HL-60/S4 treated with phorbol 12-myristate 13-acetate at 8.2 ng/mL for 4 days and 3 days (cell line): Measurements from ENCODE around the gene PIN4.
"Not testable (repeated sequence)": the region's sequence is repeated elsewhere in the genome, so short reads cannot be mapped to it uniquely, and the experiment has no call there.

Source experiments
- in situ Hi-C: fragments of 300-500 bp; cut with MboI; formaldehyde crosslinking; loops from 2 replicates; pipeline ENCODE4 v1.15.0; 2022; ENCODE audit warnings: low sequenced_read_pairs

PIN4 gene

DNA sequence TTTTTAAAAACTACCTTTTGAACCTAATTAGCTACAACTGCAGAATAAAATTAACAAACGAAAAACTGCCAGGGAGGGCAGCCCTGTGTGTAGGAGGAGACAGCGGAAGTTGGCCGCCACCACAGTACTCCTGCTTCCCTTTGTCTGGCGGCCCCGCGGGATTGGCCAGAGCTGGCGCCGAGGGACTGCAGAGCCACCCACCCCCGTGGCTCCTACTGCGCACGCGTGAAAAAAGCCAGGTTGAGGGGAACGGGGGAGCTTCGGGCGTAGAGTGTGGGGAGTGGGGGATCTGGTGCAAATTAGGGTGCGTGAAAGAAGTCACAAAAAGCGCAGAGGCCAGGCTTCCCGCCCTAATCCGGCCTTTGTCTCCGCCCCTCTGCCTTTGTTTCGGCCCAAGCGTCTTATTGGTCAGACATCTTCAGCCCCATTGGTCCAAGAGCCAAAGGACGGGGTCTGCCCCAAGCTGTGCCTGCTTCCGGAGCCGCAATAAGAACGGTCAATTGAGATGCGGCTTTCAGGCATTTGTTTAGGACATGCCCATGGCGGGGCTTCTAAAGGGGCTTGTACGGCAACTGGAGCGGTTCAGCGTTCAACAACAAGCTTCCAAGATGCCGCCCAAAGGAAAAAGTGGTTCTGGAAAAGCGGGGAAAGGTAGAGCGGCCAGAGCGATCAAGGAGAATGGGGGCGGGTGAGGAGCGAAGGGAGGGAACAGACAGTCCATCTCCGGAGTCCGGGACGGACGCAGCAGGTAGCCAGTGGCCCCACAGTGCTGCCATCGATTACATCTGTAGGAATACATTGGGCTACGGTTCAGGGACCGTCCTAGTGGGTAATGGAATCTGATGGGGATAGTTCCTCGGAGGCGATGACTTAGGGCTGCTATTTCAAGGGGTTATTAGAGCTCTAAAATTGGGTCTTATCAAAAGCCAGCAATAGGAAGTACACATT is at the start of gene PIN4:
Gene PIN4 (plus strand): TSS at position 580 of the 948 bp plus-strand sequence. CDS start 29 bp downstream, at position 609.
- in situ Hi-C loops: no loop called here

- in situ Hi-C loops: no loop called here
Observed at GRCh38 chrX:72132456-72132855, 49.1 kb upstream of the PIN4 start.

DNA sequence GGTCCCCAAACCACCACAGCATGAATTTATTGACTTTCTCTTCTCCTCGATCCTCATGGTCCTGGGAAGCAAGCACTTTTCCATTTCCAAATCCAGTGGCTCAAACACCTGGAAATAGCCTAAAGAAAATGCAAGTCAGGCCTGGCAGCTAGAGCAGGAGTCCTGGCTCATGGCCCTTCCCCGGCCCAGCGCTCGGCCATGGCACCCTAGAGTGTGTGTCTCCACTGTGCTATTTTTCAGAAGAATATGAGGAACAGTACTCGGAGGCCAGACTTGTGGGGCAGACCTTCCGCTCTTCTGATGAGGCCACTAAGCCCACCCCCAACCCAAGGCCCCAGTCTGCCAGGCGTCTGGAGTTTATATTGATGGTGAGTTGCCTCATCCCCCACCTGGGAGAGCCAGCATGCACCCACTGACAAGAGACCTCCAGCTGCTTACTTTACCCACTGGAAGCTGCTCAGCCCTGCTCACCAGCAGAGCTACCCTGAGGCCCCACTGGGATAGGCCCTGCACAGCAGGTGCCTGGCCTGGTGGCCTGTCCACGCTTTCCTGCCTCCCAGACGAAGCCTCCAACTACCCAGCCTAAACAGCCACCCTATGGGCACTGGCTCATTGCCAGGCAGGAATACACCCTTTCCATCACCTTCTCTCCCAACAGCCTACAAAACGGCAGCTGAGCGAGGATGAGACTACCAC is 47.6 kb upstream of the PIN4 start:
- in situ Hi-C loops: no loop called here

DNA sequence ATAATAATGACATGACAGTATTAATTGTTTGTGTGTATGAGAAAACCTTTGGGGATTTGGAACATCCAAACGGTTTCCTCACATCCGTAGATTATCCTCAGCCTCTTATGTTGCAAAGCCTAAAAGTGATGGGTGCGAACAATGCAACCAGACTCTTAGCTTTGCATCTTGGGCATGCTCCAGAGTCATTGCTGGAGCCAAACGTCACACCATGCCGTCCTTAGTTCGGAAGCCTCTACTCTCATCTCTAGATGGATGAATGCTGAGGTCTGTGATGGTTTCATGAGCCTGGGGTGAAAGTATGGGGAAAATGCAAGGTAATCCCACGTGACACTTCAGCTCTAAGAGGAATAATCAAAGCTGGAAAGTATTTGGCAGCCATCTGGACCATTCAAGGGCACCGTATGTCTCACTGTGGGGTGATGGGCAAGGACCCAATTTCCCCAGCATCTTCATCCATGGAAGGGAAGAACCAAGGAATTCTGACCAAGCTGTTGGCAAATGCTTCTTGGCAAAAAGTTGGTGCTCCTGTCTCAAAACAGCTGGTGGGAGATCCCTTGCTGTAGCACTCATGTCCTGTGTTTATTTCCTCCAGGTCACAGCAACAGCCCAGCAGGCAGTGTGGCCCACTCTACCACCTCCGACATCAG is 43.6 kb upstream of the PIN4 start:
- in situ Hi-C loops: no loop called here

DNA sequence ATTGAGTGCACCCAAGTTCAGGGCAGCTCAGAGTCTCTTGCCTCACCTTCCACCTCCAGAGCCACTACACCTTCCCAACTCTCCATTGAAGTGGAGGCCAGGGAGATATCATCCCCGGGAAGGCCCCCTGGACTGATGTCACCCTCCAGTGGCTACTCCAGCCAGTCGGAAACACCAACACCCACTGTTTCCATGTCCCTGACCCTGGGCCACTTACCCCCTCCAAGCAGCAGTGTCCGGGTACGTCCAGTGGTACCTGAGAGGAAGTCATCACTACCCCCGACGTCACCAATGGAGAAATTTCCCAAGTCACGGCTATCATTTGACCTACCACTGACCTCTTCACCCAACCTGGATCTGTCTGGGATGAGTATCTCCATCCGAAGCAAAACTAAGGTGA is 42.0 kb upstream of the PIN4 start:
- in situ Hi-C loops: no loop called here

GRCh38 chrX:72141372-72142004 is 40.1 kb upstream of the PIN4 start:
- in situ Hi-C loops: no loop called here

DNA sequence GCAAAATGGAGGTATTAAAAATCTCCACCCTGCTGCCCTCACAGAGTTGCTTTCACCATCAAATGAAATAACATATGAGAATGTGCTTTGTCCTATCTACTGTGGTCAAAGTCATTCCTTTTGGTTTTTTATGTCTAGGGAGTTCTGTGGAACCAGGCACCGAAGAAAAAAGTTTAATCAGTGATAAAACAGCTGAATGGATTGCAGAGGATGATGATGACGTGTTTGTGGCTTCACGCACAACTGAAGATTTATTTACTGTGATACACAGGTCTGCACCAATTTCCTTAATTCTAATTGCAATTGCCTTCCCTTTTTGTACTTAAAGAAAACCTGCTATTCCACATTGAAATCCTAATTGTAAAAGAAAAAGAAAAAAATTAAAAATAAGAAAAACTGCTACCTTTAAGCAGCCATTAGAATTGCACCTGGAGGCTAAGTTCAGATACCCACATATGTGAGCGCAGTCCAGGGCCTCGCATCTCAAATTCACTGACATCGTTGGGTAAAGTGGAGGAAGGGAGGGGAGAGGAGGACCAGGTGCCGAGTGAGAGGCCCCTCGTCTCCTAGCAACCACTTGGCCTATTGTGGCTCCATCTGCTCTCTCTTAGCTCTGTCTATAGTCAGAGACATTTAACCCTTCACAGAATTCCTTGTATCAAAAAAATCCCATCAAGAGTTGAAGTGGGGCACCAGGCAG is 39.3 kb upstream of the PIN4 start:
- in situ Hi-C loops: no loop called here

DNA sequence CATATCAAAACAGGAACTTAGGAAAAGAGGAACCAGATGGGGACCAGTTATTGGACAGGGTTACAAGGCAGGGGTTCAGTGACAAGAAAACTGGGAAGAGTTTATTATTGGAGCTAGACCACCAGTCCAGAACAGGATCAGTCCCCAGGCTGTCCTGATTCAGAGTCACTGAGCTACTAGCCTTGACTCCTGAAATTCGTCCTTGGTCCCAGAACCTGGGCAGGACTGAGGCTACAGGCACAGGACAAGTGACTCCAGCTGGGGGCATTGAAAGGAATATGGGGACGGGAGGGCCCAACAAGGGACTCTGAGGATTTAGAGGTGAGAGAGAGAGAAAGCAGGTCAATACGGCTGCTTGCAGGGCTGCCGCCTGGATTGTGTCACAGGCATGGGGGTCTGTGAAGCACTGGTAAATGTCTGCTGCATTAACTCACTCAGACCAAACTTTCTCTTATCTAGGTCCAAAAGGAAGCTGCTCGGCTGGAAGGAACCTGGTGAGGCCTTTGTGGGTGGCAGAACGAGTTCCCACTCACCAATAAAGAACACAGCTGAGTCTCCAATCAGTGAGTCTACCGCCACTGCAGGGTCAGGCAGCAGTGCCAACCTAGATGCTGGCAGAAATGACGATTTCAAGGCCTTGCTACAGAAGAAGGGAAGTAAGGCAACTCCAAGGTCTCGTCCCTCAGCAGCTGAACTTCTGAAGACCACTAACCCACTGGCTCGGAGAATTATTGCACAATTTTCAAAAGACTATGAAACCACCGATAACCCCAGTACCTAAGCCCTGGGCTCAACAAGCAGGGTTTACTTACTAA is 38.6 kb upstream of the PIN4 start:
- in situ Hi-C loops: no loop called here

GRCh38 chrX:72143609-72143907 is 38.0 kb upstream of the PIN4 start:
- in situ Hi-C loops: no loop called here

GRCh38 chrX:72145181-72145580 is 36.4 kb upstream of the PIN4 start:
- in situ Hi-C loops: no loop called here

DNA sequence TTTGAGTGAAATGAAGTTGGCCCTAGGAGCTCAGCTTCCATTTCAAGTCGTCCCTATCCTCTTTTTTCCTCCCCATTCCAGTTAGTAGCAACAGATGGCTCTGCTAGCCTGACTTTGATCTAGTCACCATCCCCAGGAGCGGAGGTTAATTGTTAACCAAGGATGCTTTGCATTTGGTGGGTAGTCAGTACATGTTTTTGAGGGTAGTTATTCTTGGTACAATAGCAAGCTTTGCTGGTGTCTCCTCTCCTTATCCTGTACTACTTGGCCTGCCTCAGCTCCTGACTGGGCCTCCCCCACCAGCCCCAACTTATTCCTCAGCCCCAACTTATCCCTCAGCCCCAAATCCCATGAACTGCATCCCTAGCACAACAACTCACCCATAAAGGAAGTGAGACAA is 35.0 kb upstream of the PIN4 start:
- in situ Hi-C loops: no loop called here

DNA sequence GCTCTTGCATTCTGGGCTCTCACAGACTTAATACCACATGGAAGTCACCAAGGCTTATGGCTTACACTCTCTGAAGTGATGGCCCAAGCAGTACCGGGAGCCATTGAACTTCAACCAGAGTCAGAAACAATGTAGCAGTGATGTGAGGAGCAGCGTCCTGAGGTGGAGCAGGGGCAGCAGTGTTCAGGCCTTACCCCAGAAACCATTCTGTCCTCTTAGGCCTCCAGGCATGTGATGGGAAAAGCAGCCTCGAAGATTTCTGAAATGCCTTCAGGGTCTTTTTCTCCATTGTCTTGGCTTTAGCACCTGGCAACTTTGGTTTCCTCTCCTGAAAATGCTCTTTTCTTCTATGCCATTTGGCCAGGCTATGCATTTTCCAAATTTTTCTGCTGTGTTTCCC is 22.8 kb upstream of the PIN4 start:
- in situ Hi-C loops: no loop called here

DNA sequence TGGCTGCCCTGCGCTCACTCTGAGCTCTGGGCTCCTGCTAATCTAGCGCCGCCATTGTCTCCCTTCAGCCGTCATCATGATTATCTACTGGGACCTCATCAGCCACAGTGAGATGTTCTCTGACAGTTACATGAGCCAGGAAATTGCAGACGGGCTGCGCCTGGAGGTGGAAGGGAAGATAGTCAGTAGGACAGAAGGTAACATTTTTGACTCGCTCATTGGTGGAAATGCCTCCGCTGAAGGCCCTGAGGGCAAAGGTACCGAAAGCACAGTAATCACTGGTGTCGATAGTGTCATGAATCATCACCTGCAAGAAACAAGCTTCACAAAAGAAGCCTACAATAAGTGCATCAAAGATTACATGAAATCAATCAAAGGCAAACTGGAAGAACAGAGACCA is 21.8 kb upstream of the PIN4 start:
- in situ Hi-C loops: no loop called here

DNA sequence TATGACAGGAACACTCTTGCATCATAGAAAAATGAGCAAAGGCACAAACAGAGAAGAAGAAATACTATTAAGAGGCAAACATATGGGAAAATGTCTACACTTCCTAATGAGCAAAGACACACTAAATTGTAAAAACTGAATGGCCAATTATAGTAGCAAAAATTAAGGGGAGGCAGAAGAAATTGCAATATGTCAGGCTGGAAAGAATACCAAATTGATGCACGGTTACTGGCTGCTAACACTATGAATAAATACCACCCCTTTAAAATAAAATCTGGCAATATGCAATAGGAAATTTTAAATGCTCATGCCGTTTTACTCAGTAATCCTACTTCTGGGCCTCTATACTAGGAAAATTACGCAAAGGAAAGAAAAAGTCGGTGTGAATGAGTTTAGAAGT is 16.0 kb upstream of the PIN4 start:
- in situ Hi-C loops: no loop called here

- in situ Hi-C loops: no loop called here
Observed at GRCh38 chrX:72169008-72169728, 12.4 kb upstream of the PIN4 start.

DNA sequence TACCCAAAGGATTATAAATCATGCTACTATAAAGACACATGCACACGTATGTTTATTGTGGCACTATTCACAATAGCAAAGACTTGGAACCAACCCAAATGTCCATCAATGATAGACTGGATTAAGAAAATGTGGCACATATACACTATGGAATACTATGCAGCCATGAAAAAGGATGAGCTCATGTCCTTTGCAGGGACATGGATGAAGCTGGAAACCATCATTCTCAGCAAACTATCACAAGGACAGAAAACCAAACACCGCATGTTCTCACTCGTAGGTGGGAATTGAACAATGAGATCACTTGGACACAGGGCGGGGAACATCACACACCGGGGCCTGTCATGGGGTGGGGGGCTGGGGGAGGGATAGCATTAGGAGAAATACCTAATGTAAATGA is 5.3 kb upstream of the PIN4 start:
- in situ Hi-C loops: not testable (repeated sequence)

DNA sequence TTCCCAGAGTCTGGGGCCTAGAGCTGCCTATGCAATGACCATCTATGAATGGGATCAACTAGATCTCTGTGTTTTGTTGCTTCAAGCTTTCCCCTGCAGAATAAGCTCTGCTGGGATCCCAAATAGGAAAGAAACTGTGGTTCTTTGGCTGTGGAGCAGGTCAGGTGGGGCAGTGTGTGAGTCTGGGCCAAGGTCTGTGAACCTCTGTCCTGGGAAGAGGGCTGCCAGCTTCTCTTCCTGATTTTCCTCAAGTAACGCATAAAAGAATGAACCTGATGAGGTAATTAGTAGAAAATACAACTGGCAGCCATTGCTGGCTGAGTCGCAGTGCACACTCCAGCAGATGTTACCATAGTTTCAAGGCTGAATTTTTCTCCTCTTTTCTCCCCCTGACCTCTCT is 4.6 kb upstream of the PIN4 start:
- in situ Hi-C loops: no loop called here

DNA sequence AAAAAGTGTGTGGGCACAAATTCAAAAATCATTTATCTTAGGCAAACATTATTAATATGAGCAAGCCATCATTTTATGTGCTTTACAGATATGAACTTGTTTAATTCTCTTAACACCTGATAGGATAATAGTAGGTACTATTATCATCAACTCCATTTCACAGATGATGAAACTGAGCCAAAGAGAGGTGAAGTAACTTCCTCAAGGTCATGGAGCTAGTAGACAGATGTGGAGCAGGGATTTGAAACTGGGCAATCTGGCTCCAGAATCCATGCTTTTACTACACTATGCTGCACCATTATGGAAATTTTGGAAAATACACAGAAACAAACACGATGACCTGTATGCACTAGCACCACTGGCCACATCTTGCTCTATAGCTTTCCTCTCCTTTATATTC is 1.0 kb upstream of the PIN4 start:
- in situ Hi-C loops: no loop called here

- in situ Hi-C loops: no loop called here
Observed at GRCh38 chrX:72182924-72183323, 1.4 kb downstream of the PIN4 start.
